HEK293 (cell line): ENCODE measurements around the gene ERP44.

Experiments used
- CTCF ChIA-PET: fragments of 350-600 bp; formaldehyde crosslinking; extraction: SDS; loops from one replicate; lab custom pipeline; 2021; ENCODE audit warnings: antibody characterized with exemption; lab: Yijun Ruan, JAX
- POLR2A ChIA-PET: fragments of 300-600 bp; formaldehyde crosslinking; extraction: SDS; loops from one replicate; lab custom pipeline; 2020; ENCODE audit warnings: antibody characterized with exemption, inconsistent platforms; lab: Yijun Ruan, JAX
- H3K27ac ChIP-seq: fragments of 200-500 bp; sonication (Bioruptor generic); 2 replicates; pipeline ENCODE4 v1.5.1; 2014; ENCODE audit warnings: low read depth, low read length, control low read depth, inconsistent platforms; ENCODE audit errors: extremely low read depth
- H3K36me3 ChIP-seq, 2 experiments: fragments of 200-500 bp in 1 of 2; sonication (Bioruptor generic) in 1 of 2; 1 replicate in 1 of 2; 2 replicates in 1 of 2; pipeline ENCODE4 v1.5.1; 2014 to 2017; ENCODE audit warnings: inconsistent platforms in 2 of 2, low read length in 2 of 2; ENCODE audit not compliant: control insufficient read depth in 2 of 2, insufficient read depth in 1 of 2
- H3K4me1 ChIP-seq: fragments of 200-500 bp; sonication (Bioruptor generic); 2 replicates; pipeline ENCODE4 v1.5.1; 2014; ENCODE audit warnings: mild to moderate bottlenecking, low read length, inconsistent platforms; ENCODE audit not compliant: control insufficient read depth, insufficient read depth
- H3K4me3 ChIP-seq: 2 replicates; pipeline ENCODE4 v1.5.1; 2011; ENCODE audit warnings: low read depth, mild to moderate bottlenecking, control low read depth, low read length, moderate library complexity
- H3K9me3 ChIP-seq: fragments of 200-500 bp; sonication (Bioruptor generic); 2 replicates; pipeline ENCODE4 v1.5.1; 2014; ENCODE audit warnings: low read depth, low read length, inconsistent platforms; ENCODE audit not compliant: control insufficient read depth, insufficient read depth
- CTCF ChIP-seq: fragments of 450-650 bp; formaldehyde crosslinking; IDR thresholded peaks from 2 replicates; pipeline ENCODE4 v1.5.1; 2016; ENCODE audit warnings: missing biosample characterization, missing genetic modification characterization
- HIC1 ChIP-seq: fragments of 450-650 bp; formaldehyde crosslinking; IDR thresholded peaks from 2 replicates; pipeline ENCODE4 v1.5.1; 2016; ENCODE audit warnings: missing biosample characterization, missing genetic modification characterization
- IKZF3 ChIP-seq: fragments of 450-650 bp; IDR thresholded peaks from 2 replicates; pipeline ENCODE4 v1.5.0; 2018; ENCODE audit warnings: missing biosample characterization, mild to moderate bottlenecking, missing genetic modification characterization, moderate library complexity
- INSM2 ChIP-seq: fragments of 450-650 bp; formaldehyde crosslinking; IDR thresholded peaks from 2 replicates; pipeline ENCODE4 v1.5.1; 2016; ENCODE audit warnings: missing biosample characterization, missing genetic modification characterization
- KLF17 ChIP-seq: fragments of 450-650 bp; formaldehyde crosslinking; IDR thresholded peaks from 2 replicates; pipeline ENCODE4 v1.5.1; 2016; ENCODE audit warnings: missing biosample characterization, missing genetic modification characterization
- KLF7 ChIP-seq: fragments of 450-650 bp; formaldehyde crosslinking; IDR thresholded peaks from 2 replicates; pipeline ENCODE4 v1.5.1; 2016; ENCODE audit warnings: missing biosample characterization, missing genetic modification characterization, borderline replicate concordance
- MZF1 ChIP-seq: fragments of 450-650 bp; formaldehyde crosslinking; IDR thresholded peaks from 2 replicates; pipeline ENCODE4 v1.5.1; 2017; ENCODE audit warnings: missing biosample characterization, missing genetic modification characterization, borderline replicate concordance
- OVOL3 ChIP-seq: fragments of 450-650 bp; formaldehyde crosslinking; IDR thresholded peaks from 2 replicates; pipeline ENCODE4 v1.5.1; 2016; ENCODE audit warnings: missing biosample characterization, missing genetic modification characterization
- SCRT1 ChIP-seq: fragments of 450-650 bp; formaldehyde crosslinking; IDR thresholded peaks from 2 replicates; pipeline ENCODE4 v1.5.1; 2016; ENCODE audit warnings: missing biosample characterization, missing genetic modification characterization, borderline replicate concordance
- TCF7L2 ChIP-seq: IDR thresholded peaks from 2 replicates; pipeline ENCODE4 v1.6.1; 2011; ENCODE audit warnings: low read depth, mild to moderate bottlenecking, inconsistent platforms, low read length, moderate library complexity, borderline replicate concordance
- ZBTB21 ChIP-seq: fragments of 450-650 bp; formaldehyde crosslinking; IDR thresholded peaks from 2 replicates; pipeline ENCODE4 v1.5.1; 2017; ENCODE audit warnings: missing biosample characterization, missing genetic modification characterization
- ZBTB26 ChIP-seq: fragments of 450-650 bp; formaldehyde crosslinking; optimal IDR thresholded peaks from 2 replicates; pipeline ENCODE3; 2016; ENCODE audit warnings: missing biosample characterization, mild to moderate bottlenecking, missing genetic modification characterization
- ZBTB8A ChIP-seq: fragments of 450-650 bp; formaldehyde crosslinking; IDR thresholded peaks from 2 replicates; pipeline ENCODE4 v1.5.1; 2016; ENCODE audit warnings: missing biosample characterization, missing genetic modification characterization
- ZFHX2 ChIP-seq: fragments of 450-650 bp; formaldehyde crosslinking; conservative IDR thresholded peaks from 2 replicates; pipeline ENCODE4 v1.5.1; 2016; ENCODE audit warnings: missing biosample characterization, missing genetic modification characterization
- ZNF280D ChIP-seq: fragments of 450-650 bp; formaldehyde crosslinking; IDR thresholded peaks from 2 replicates; pipeline ENCODE4 v1.5.1; 2016; ENCODE audit warnings: missing biosample characterization, missing genetic modification characterization
- ZNF292 ChIP-seq: fragments of 450-650 bp; formaldehyde crosslinking; IDR thresholded peaks from 2 replicates; pipeline ENCODE4 v1.5.1; 2016; ENCODE audit warnings: low read depth, missing biosample characterization, missing genetic modification characterization, borderline replicate concordance
- ZNF335 ChIP-seq: fragments of 450-650 bp; formaldehyde crosslinking; conservative IDR thresholded peaks from 2 replicates; pipeline ENCODE4 v1.5.1; 2016; ENCODE audit warnings: missing biosample characterization, missing genetic modification characterization
- ZNF362 ChIP-seq: fragments of 450-650 bp; formaldehyde crosslinking; IDR thresholded peaks from 2 replicates; pipeline ENCODE4 v1.5.1; 2016; ENCODE audit warnings: missing biosample characterization, missing genetic modification characterization
- ZNF404 ChIP-seq: fragments of 450-650 bp; formaldehyde crosslinking; IDR thresholded peaks from 2 replicates; pipeline ENCODE4 v1.5.1; 2017; ENCODE audit warnings: missing biosample characterization, missing genetic modification characterization
- ZNF544 ChIP-seq: fragments of 450-650 bp; formaldehyde crosslinking; IDR thresholded peaks from 2 replicates; pipeline ENCODE4 v1.5.0; 2017; ENCODE audit warnings: missing biosample characterization, missing genetic modification characterization
- ZNF548 ChIP-seq: fragments of 450-650 bp; formaldehyde crosslinking; IDR thresholded peaks from 2 replicates; pipeline ENCODE4 v1.5.1; 2016; ENCODE audit warnings: missing biosample characterization, missing genetic modification characterization
- ZNF664 ChIP-seq: fragments of 450-650 bp; formaldehyde crosslinking; IDR thresholded peaks from 2 replicates; pipeline ENCODE4 v1.5.1; 2016; ENCODE audit warnings: missing biosample characterization, missing genetic modification characterization

Gene ERP44

GRCh38 chr9:99948896-99949295 is 149.9 kb downstream of the ERP44 start:
- no peaks in the 10 kb centered on the region for H3K9me3 ChIP-seq
- no peak overlapping the region for H3K4me3 ChIP-seq
- H3K36me3 ChIP-seq, result peaks cover 0 to 21% of the 10 kb centered on the region in 2 experiments; a peak in 1 of 3 replicates
- no peak overlapping the region for H3K27ac ChIP-seq
- ChIA-PET POLR2A (no interaction called here), CTCF (no interaction called here)
- TF ChIP-seq ZNF664 (tag by site-specific recombination) (peak; percentile 55; the same call in 1 of the 2 replicates), ZNF404 (no peak), ZBTB26 (tag by site-specific recombination) (no peak), ZNF548 (no peak), OVOL3 (tag by site-specific recombination) (no peak), ZNF362 (tag by site-specific recombination) (no peak)
- no peaks in the 10 kb centered on the region for H3K4me1 ChIP-seq

- H3K36me3 ChIP-seq, result peaks cover 0 to 18% of the 10 kb centered on the region in 2 experiments; a peak in 1 of 3 replicates
- H3K4me1 ChIP-seq, result no peaks in the 10 kb centered on the region
- no peak overlapping the region for H3K27ac ChIP-seq
- H3K4me3 ChIP-seq, result no peak overlapping the region
- no peaks in the 10 kb centered on the region for H3K9me3 ChIP-seq
- POLR2A ChIA-PET, result no interaction called here
- CTCF ChIA-PET, result no interaction called here
- TF ChIP-seq ZNF280D (tag by site-specific recombination) (no peak), IKZF3 (tag by site-specific recombination) (peak; percentile 76), OVOL3 (tag by site-specific recombination) (peak; percentile 68; the same call in 1 of the 2 replicates), MZF1 (tag by site-specific recombination) (no peak), ZBTB8A (tag by site-specific recombination) (0 out of 2 replicates have a peak, but pooled peaks have one; percentile 21), ZFHX2 (tag by site-specific recombination) (no peak), TCF7L2 (peak; percentile 69; the same call in 1 of the 2 replicates), CTCF (tag by site-specific recombination) (no peak), ZNF292 (tag by site-specific recombination) (no peak), HIC1 (0 out of 2 replicates have a peak, but pooled peaks have one; percentile 65), KLF17 (tag by site-specific recombination) (no peak), ZBTB21 (tag by site-specific recombination) (no peak), KLF7 (tag by site-specific recombination) (no peak), INSM2 (tag by site-specific recombination) (0 out of 2 replicates have a peak, but pooled peaks have one; percentile 35), ZNF335 (tag by site-specific recombination) (no peak), SCRT1 (tag by site-specific recombination) (peak; percentile 43), ZNF544 (no peak)
These were observed 150.3 kb downstream of the ERP44 start for GRCh38 chr9:99948482-99948881.
